ENCODE results near the gene TP53BP1. TPM values are rescaled to one million over a fixed set of nuclear protein-coding genes. Genes with fewer than 3 reads are reported as not detected.

The TP53BP1 gene
- total RNA-seq, 4 donors from 2014 or later: 11.9 to 27.6 (median 20.6) TPM

- peaks cover 6 to 35% (median 21%) of the 10 kb centered on the region in 3 donors for H3K4me1 ChIP-seq
- 12 to 17% methylated on average over 19 to 30 of the region's 39 CpGs for whole genome bisulfite sequencing, 2 donors
- no peaks in the 10 kb centered on the region for H3K9me3 ChIP-seq
- intact Hi-C loops (cut with DNase I): no loop called here
- H3K4me3 ChIP-seq: peak overlapping the region; percentile 46 to 71 (median 61)
- peaks cover 0 to 13% (median 0%) of the 10 kb centered on the region in 4 donors for H3K27me3 ChIP-seq
- TF ChIP-seq, protein P1, sequence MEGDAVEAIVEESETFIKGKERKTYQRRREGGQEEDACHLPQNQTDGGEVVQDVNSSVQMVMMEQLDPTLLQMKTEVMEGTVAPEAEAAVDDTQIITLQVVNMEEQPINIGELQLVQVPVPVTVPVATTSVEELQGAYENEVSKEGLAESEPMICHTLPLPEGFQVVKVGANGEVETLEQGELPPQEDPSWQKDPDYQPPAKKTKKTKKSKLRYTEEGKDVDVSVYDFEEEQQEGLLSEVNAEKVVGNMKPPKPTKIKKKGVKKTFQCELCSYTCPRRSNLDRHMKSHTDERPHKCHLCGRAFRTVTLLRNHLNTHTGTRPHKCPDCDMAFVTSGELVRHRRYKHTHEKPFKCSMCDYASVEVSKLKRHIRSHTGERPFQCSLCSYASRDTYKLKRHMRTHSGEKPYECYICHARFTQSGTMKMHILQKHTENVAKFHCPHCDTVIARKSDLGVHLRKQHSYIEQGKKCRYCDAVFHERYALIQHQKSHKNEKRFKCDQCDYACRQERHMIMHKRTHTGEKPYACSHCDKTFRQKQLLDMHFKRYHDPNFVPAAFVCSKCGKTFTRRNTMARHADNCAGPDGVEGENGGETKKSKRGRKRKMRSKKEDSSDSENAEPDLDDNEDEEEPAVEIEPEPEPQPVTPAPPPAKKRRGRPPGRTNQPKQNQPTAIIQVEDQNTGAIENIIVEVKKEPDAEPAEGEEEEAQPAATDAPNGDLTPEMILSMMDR (IDR thresholded peaks at IDR 0.05): no peak
- no peak for TF ChIP-seq POLR2A (IDR thresholded peaks at IDR 0.05)
- H3K27ac ChIP-seq: peak overlapping the region in 2 of 4 donors; percentile 21 to 81
- DNase-seq: no peak
- H3K36me3 ChIP-seq: no peaks in the 10 kb centered on the region
Observed at GRCh38 chr15:43511012-43511885, 18.3 kb upstream of the TP53BP1 start.

GRCh38 chr15:43510200-43511011 lies 17.4 kb upstream of the TP53BP1 start:
- WGBS, 2 donors: 1% methylated on average over 16 to 18 of the region's 41 CpGs
- H3K4me1 ChIP-seq: peaks cover 6 to 27% (median 17%) of the 10 kb centered on the region in 3 donors
- H3K27ac ChIP-seq: peak overlapping the region; percentile 67 to 86 (median 81)
- intact Hi-C loops (cut with DNase I): no loop called here
- TF ChIP-seq, protein P1 (IDR thresholded peaks at IDR 0.05): peak in 1 of 6 experiments; percentile 10
- TF ChIP-seq POLR2A (IDR thresholded peaks at IDR 0.05): peak in 2 of 4 donors; percentile 42 to 54
- H3K9me3 ChIP-seq: no peaks in the 10 kb centered on the region
- peaks cover 0 to 7% (median 0%) of the 10 kb centered on the region in 4 donors for H3K27me3 ChIP-seq
- H3K4me3 ChIP-seq: peak overlapping the region; percentile 46 to 71 (median 61)
- peak; percentile 90 for DNase-seq
- H3K36me3 ChIP-seq: no peaks in the 10 kb centered on the region

DNA sequence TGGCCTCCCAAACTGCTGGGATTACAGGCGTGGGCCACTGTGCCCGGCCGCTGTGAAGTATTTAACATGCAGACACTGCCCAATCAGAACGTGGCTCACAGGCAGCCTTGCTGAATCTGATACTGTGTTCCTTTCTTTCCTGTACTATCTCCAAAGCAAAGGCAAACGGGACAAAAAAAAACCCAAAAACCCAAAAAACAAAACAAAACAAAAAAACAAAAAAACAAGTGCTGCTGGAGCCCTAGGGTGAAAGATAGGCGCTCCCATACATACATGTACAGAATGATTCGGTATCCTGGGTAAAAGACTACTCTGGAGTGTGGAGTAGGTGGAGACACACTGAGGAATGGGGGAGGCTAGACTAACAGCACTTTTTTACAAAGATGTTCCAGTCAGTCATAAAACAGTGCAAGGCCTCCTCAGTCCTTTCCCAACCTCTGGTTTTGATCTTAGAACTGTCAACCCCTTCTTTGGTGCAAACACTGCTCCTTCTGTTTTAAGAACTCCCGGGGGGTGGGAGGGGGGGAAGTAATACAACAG lies 16.8 kb upstream of the TP53BP1 start:
- 59 to 65% methylated on average over 7 to 8 of the region's 8 CpGs for WGBS, 2 donors
- Histone ChIP-seq H3K27ac (peak overlapping the region in 3 of 4 donors; percentile 81 to 86 (median 81)), H3K36me3 (no peaks in the 10 kb centered on the region), H3K27me3 (peaks cover 0 to 7% (median 0%) of the 10 kb centered on the region in 4 donors), H3K9me3 (no peaks in the 10 kb centered on the region), H3K4me1 (peaks cover 6 to 26% (median 17%) of the 10 kb centered on the region in 3 donors), H3K4me3 (peak overlapping the region; percentile 46 to 71 (median 61))
- intact Hi-C loops (cut with DNase I): no loop called here
- TF ChIP-seq, protein P1 (IDR thresholded peaks at IDR 0.05): no peak
- no peak for TF ChIP-seq POLR2A (IDR thresholded peaks at IDR 0.05)
- DNase-seq: no peak

DNA sequence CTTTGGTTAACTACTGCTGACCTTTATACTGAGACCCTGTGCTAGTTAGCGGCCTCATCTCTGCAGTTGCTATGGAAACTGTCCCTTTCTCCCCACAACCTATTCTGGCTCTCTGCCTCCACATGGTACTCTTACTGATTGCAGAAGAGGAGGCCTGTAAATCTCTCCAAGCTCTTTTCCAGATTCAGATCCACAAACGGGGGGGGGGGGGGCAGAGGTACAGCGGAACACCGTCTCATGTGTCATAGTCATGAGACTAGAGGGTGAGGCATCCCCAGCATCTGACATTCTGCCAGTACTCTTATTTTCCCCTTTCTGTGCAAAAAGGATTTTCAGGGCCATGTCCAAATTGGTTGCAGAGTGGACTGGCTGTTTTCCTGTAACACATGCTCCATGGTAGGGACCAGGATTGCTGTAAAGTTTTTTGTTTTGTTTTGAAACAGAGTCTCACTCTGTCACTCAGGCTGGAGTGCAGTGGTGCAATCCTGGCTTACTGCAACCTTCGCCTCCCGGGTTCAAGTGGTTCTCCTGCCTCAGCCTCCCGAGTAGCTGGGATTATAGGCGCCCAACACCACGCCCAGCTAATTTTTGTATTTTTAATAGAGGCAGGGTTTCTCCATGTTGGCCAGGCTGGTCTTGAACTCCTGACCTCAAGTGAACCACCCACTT lies 16.2 kb upstream of the TP53BP1 start:
- no peak for DNase-seq
- H3K27me3 ChIP-seq: peaks cover 0 to 7% (median 0%) of the 10 kb centered on the region in 4 donors
- no peaks in the 10 kb centered on the region for H3K9me3 ChIP-seq
- peak overlapping the region in 2 of 4 donors; percentile 61 to 71 for H3K4me3 ChIP-seq
- peak overlapping the region in 3 of 4 donors; percentile 81 to 86 (median 81) for H3K27ac ChIP-seq
- no peak for TF ChIP-seq POLR2A (IDR thresholded peaks at IDR 0.05)
- TF ChIP-seq, protein P1 (IDR thresholded peaks at IDR 0.05): no peak
- H3K4me1 ChIP-seq: peaks cover 6 to 26% (median 17%) of the 10 kb centered on the region in 3 donors
- H3K36me3 ChIP-seq: no peaks in the 10 kb centered on the region
- WGBS, 2 donors: 73 to 82% methylated on average over 7 to 9 of the region's 9 CpGs
- intact Hi-C loops (cut with DNase I): no loop called here

Measured in esophagus squamous epithelium (tissue), 5 donors.